ENCODE results near the gene APOOL.

APOOL gene

GRCh38 chrX:85084770-85085393 is 81.2 kb downstream of the APOOL start:
- no peak for DNase-seq (ENCODE audit: low read depth in 3 of 3)

GRCh38 chrX:85089321-85089840 is 85.7 kb downstream of the APOOL start:
- DNase-seq (ENCODE audit: low read depth in 3 of 3) = no peak

GRCh38 chrX:85107407-85107806 is 103.7 kb downstream of the APOOL start:
- DNase-seq (ENCODE audit: low read depth in 3 of 3) = no peak

GRCh38 chrX:85108165-85108564 is 104.5 kb downstream of the APOOL start:
- no peak for DNase-seq (ENCODE audit: low read depth in 3 of 3)

GRCh38 chrX:85109235-85109634 is 105.6 kb downstream of the APOOL start:
- DNase-seq (ENCODE audit: low read depth in 3 of 3) = peak in 1 of 3 donors; percentile 13

- no peak for DNase-seq (ENCODE audit: low read depth in 3 of 3)
Measured at GRCh38 chrX:85111347-85111746, 107.7 kb downstream of the APOOL start.

- no peak for DNase-seq (ENCODE audit: low read depth in 3 of 3)
Measured at GRCh38 chrX:85112293-85112692, 108.6 kb downstream of the APOOL start.

- DNase-seq (ENCODE audit: low read depth in 3 of 3) = no peak
Measured at GRCh38 chrX:85113746-85114145, 110.1 kb downstream of the APOOL start.

GRCh38 chrX:85114171-85114570 is 110.5 kb downstream of the APOOL start:
- DNase-seq (ENCODE audit: low read depth in 3 of 3) = no peak

- no peak for DNase-seq (ENCODE audit: low read depth in 3 of 3)
Measured at GRCh38 chrX:85114776-85115175, 111.1 kb downstream of the APOOL start.

- no peak for DNase-seq (ENCODE audit: low read depth in 3 of 3)
Measured at GRCh38 chrX:85115252-85115651, 111.6 kb downstream of the APOOL start.

GRCh38 chrX:85136409-85136808 is 132.7 kb downstream of the APOOL start:
- no peak for DNase-seq (ENCODE audit: low read depth in 3 of 3)

GRCh38 chrX:85139422-85139821 is 135.7 kb downstream of the APOOL start:
- no peak for DNase-seq (ENCODE audit: low read depth in 3 of 3)

GRCh38 chrX:85140964-85141363 is 137.3 kb downstream of the APOOL start:
- DNase-seq (ENCODE audit: low read depth in 3 of 3) = no peak

Data from stimulated activated CD4-positive, alpha-beta T cell treated with anti-CD3 and anti-CD28 coated beads, TNF-alpha, amount 100 ng/mL, for 48 hours (primary cell).